Kidney epithelial cell (primary cell): ENCODE results near the gene LAYN. TPM values are rescaled to one million over a fixed set of nuclear protein-coding genes. Genes with fewer than 3 reads are reported as not detected.

Source experiments
- DNase-seq: peaks from one replicate; pipeline ENCODE4 v3.0.0-alpha.2; 2010; ENCODE audit warnings: low read depth
- H3K27me3 ChIP-seq: 2 replicates; pipeline ENCODE4 v1.6.0; 2011; ENCODE audit warnings: low read length; ENCODE audit not compliant: control insufficient read depth, insufficient read depth
- H3K36me3 ChIP-seq: 2 replicates; pipeline ENCODE4 v1.5.1; 2011; ENCODE audit warnings: low read length; ENCODE audit not compliant: control insufficient read depth, insufficient read depth
- H3K4me3 ChIP-seq: 2 replicates; pipeline ENCODE4 v1.5.1; 2011; ENCODE audit warnings: low read depth, mild to moderate bottlenecking, control low read depth, low read length
- total RNA-seq: library from RNA; depleted of rRNA; stranded (reverse); fragments of >200 nt; gene quantifications from 2 replicates; pipeline ENCODE4 v1.2.3, GENCODE V29; 2015
- TF ChIP-seq, protein P1 (sequence below): IDR thresholded peaks from 2 replicates; pipeline ENCODE4 v1.5.1; 2011; ENCODE audit warnings: mild to moderate bottlenecking, moderate library complexity, low read length, control low read depth, inconsistent platforms; ENCODE audit not compliant: insufficient read depth, poor library complexity, severe bottlenecking

Gene LAYN
- total RNA-seq, 1 donor from 2014 or later: 29.1 TPM

DNA sequence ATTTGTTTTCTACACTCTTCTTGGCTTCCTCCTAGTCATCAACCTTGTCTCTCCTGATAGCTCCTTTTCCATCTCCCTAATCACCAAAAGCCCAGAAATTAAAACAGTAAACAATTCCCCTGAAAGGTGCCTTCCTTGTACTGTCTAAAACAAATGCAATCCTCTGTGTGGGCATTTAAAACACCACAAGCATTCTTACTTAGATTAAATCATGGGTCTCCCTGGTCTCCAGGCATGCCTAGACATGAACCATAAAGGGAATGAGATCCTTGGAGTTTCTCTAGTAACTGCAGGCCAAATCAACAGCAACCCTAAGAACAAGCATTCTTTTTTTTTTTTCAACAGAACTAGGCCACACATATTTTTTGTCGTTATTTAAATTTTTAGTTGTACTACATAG, 30.2 kb upstream of the LAYN start:
- H3K27me3 ChIP-seq: peaks cover 8% of the 10 kb centered on the region
- no peak overlapping the region for H3K4me3 ChIP-seq
- no peak for DNase-seq
- H3K36me3 ChIP-seq: no peaks in the 10 kb centered on the region
- TF ChIP-seq, protein P1, sequence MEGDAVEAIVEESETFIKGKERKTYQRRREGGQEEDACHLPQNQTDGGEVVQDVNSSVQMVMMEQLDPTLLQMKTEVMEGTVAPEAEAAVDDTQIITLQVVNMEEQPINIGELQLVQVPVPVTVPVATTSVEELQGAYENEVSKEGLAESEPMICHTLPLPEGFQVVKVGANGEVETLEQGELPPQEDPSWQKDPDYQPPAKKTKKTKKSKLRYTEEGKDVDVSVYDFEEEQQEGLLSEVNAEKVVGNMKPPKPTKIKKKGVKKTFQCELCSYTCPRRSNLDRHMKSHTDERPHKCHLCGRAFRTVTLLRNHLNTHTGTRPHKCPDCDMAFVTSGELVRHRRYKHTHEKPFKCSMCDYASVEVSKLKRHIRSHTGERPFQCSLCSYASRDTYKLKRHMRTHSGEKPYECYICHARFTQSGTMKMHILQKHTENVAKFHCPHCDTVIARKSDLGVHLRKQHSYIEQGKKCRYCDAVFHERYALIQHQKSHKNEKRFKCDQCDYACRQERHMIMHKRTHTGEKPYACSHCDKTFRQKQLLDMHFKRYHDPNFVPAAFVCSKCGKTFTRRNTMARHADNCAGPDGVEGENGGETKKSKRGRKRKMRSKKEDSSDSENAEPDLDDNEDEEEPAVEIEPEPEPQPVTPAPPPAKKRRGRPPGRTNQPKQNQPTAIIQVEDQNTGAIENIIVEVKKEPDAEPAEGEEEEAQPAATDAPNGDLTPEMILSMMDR: no peak

DNA sequence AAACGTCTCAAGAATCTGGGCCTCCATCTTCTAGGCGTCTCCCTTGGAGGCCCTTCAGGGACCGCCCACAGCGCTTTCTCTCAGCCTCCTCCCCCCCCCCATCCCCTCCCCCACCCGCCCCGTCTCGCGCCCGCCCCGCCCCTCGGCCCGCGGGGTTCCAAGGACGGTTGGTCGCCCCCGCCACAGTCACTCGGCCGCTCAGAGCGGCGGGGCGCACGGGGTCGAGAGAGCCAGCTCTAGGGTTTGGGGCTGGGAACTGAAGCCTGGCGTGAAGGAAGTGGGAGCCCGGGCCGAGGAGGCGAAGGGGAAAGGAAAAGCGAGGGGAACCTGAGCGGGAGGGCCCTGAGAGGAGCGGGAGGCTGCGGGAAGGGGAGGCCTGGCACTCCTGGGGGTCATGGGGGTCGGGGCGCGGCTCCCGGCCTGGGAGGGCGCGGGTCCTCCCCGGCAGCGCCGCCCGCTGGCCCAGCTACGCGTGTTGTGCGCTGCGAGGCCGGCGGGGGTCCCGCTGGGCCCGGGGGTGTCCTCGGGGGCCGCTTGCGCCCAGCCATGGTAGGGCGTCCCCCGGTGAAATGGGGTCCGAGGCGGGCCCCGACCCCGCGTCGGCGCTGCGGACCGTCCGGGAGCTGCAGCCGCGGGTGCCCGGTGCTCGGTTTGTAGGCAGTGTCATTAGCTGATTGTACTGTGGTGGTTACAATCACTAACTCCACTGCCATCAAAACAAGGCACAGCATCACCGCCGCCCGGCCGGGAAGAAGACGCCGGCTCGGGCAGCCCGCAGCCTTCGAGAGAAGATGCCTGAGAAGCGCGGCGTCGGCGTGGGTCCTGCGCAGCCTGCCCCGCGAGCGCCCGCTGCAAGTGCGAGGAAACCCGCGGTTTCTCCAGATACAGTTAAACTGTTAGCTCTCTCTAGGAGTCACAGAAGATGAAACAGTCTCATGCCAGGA, 28.0 kb upstream of the LAYN start, which contains the start of gene BTG4:
BTG4 (minus strand) TSS at position 91 of the 944 bp plus-strand sequence. CDS start 13,610 bp downstream, outside the sequence.
- Histone ChIP-seq H3K36me3 (no peaks in the 10 kb centered on the region), H3K4me3 (peak within 1 kb of the TSS; percentile 59), H3K27me3 (peaks cover 8% of the 10 kb centered on the region)
- TF ChIP-seq, protein P1: no peak
- no peak for DNase-seq

DNA sequence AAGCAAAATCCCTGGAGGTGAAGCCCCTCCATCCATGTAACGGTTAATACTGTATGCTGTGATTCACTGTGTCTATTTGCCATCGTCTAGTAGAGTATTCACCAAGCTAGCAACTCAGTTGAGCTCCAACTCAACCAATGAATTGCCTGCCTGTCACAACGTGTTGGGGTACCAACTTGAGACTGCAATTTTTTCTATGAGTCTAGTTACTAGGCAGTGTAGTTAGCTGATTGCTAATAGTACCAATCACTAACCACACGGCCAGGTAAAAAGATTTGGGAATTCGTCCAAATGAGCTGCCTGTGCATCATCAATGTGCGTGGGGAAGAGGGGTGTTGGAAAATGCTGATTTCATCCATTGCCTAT, 27.3 kb upstream of the LAYN start:
- no peak for DNase-seq
- Histone ChIP-seq H3K27me3 (peaks cover 8% of the 10 kb centered on the region), H3K4me3 (peak overlapping the region; percentile 59), H3K36me3 (no peaks in the 10 kb centered on the region)
- TF ChIP-seq, protein P1: no peak

DNA sequence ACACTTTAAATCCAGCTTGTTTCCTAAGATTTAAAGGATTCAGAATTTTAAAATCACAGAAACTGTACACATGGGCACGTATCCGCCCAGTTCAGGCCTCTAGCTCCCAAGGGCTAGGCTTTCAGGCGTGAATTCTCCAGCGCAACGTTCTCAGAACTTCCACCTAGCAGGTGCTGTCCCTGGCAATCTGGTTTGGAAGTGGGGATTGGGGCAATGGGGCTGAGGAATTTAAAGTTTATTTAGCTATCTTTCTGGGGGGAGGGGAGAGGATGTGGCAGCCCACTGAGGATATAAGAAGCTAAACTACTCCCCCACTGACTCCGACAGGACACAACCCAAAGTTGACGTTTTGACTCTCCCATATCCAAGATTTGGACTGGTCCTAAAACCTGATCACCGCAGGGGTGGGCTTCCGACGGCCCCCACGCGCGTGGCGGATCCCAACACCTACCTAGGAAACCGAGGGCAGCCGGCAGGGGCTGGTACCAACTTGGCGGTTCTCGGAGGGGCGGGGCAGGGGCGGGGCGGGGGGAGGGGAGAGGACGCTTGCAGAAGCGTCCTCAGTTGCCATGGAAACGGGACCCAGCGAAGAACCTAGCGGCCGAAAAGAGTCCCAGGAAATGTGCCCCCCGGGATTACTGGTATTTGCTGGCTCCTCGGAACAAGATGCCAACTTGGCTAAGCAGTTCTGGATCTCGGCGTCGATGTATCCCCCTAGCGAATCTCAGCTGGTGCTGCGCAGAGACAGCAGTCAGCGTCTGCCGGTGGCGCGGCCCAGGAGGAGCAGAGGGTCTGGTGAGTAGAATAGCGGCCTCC, 26.1 kb upstream of the LAYN start, which contains the start of gene HOATZ:
HOATZ (plus strand) TSS at position 563 of the 816 bp plus-strand sequence; CDS start at position 570, 7 bp downstream.
- Histone ChIP-seq H3K36me3 (no peaks in the 10 kb centered on the region), H3K27me3 (peaks cover 8% of the 10 kb centered on the region), H3K4me3 (peak within 1 kb of the TSS; percentile 36)
- DNase-seq: no peak
- TF ChIP-seq, protein P1: peak; percentile 15

DNA sequence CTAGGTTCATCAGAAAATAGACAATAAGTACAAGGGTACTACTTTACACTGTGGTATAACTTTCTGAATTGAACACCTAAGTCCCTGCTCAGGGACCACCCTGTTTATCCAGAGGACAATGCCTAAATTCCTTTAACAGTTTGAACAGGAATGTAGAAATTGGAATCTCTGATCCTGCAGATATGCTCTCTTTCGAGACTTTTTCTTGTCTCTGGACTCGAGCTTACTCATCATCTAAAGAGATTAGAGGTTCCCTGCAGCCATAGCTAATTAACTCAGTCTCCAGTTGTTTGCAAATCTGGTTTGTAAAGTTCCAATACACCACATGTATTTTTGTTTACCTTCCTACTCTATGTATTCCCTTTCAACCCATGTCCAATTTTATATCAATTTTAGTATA, 24.9 kb upstream of the LAYN start:
- TF ChIP-seq, protein P1: no peak
- Histone ChIP-seq H3K4me3 (no peak overlapping the region), H3K36me3 (no peaks in the 10 kb centered on the region), H3K27me3 (peaks cover 8% of the 10 kb centered on the region)
- DNase-seq: no peak
